ENCODE measurements around the gene FGFRL1. TPM values are rescaled to one million over a fixed set of nuclear protein-coding genes. Genes with fewer than 3 reads are reported as not detected.

FGFRL1 gene
- total RNA-seq, 1 donor from 2014 or later, result 58.8 TPM

- no peaks in the 10 kb centered on the region for H3K36me3 Mint-ChIP-seq (ENCODE audit: low read depth)
- H3K4me3 Mint-ChIP-seq, result no peak overlapping the region
- no peaks in the 10 kb centered on the region for H3K9me3 Mint-ChIP-seq
- TF ChIP-seq CTCF (conservative IDR thresholded peaks at IDR 0.05), result no peak
- no peak overlapping the region for H3K27ac Mint-ChIP-seq (ENCODE audit: unreplicated experiment)
- DNase-seq (ENCODE audit: low read depth, low spot score), result no peak
- H3K27me3 Mint-ChIP-seq (ENCODE audit: low read depth), result peaks cover 2% of the 10 kb centered on the region
- H3K4me1 Mint-ChIP-seq, result peaks cover 17% of the 10 kb centered on the region
Measured at GRCh38 chr4:1018147-1019020, 7.0 kb downstream of the FGFRL1 start.

- peaks cover 8% of the 10 kb centered on the region for H3K4me1 Mint-ChIP-seq
- no peaks in the 10 kb centered on the region for H3K36me3 Mint-ChIP-seq (ENCODE audit: low read depth)
- H3K4me3 Mint-ChIP-seq, result peak overlapping the region; percentile 15
- TF ChIP-seq CTCF (conservative IDR thresholded peaks at IDR 0.05), result no peak
- no peaks in the 10 kb centered on the region for H3K27me3 Mint-ChIP-seq (ENCODE audit: low read depth)
- H3K27ac Mint-ChIP-seq (ENCODE audit: unreplicated experiment), result no peak overlapping the region
- H3K9me3 Mint-ChIP-seq, result no peaks in the 10 kb centered on the region
- no peak for DNase-seq (ENCODE audit: low read depth, low spot score)
Measured at GRCh38 chr4:1019320-1019719, 7.9 kb downstream of the FGFRL1 start.

- no peak for TF ChIP-seq CTCF (conservative IDR thresholded peaks at IDR 0.05)
- Mint-ChIP-seq H3K9me3 (no peaks in the 10 kb centered on the region), H3K27me3 (ENCODE audit: low read depth) (no peaks in the 10 kb centered on the region), H3K27ac (ENCODE audit: unreplicated experiment) (peak overlapping the region; percentile 43), H3K36me3 (ENCODE audit: low read depth) (no peaks in the 10 kb centered on the region), H3K4me1 (peaks cover 7% of the 10 kb centered on the region), H3K4me3 (peak overlapping the region; percentile 15)
- no peak for DNase-seq (ENCODE audit: low read depth, low spot score)
Measured at GRCh38 chr4:1019729-1020470, 8.5 kb downstream of the FGFRL1 start.

DNA sequence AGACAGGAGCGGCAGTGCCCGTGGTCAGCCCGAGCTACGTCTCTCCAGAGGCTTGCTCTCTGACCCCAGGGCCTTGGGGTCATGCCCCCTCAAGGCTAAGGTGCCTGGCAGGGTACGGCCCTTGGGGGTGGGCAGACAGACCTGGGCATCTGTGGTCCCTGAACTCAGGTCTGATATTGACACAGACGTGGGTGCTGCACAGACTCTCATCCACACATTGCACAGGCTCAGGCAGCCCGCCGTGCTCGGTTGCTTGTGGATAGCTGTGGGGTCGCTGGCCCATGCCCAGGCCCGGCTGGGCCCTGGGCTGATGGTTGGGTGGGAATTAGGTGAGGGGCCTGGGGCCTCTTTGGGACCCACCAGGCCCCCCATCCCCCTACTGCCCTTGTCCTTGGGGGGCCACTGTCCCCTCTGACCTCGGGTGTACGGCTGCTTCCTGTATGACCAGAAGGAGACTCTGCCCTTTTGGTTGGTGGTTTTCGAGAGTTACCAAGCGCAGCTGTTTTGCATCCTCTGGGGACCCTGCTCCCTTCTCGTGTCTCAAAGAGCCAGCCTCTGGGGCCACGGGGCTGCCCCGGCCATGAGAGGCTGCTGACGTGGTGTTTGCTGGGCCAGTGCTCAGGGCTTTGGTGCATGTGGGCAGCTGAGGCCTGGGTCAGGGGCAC, 10.1 kb downstream of the FGFRL1 start:
- peaks cover 14% of the 10 kb centered on the region for H3K4me1 Mint-ChIP-seq

More for the DNA sequence above, 10.1 kb downstream of the FGFRL1 start:
- H3K27me3 Mint-ChIP-seq (ENCODE audit: low read depth), result no peaks in the 10 kb centered on the region
- TF ChIP-seq CTCF (conservative IDR thresholded peaks at IDR 0.05), result no peak
- no peaks in the 10 kb centered on the region for H3K9me3 Mint-ChIP-seq
- H3K27ac Mint-ChIP-seq (ENCODE audit: unreplicated experiment), result no peak overlapping the region
- peaks cover 12% of the 10 kb centered on the region for H3K36me3 Mint-ChIP-seq (ENCODE audit: low read depth)
- no peak for DNase-seq (ENCODE audit: low read depth, low spot score)
- H3K4me3 Mint-ChIP-seq, result no peak overlapping the region

All from neural crest cell (in vitro differentiated cells).